Type B pancreatic cell (in vitro differentiated cells): ENCODE measurements around the gene CDHR1. TPM values are rescaled to one million over a fixed set of nuclear protein-coding genes. Genes with fewer than 3 reads are reported as not detected.

Source experiments
- DNase-seq: peaks from one replicate; pipeline ENCODE4 v3.0.0; 2021; ENCODE audit warnings: mixed read lengths; ENCODE audit not compliant: unreplicated experiment; ENCODE audit errors: extremely low spot score
- H3K27ac Mint-ChIP-seq: 2 replicates; pipeline ENCODE4 v1.8.0; 2021; ENCODE audit warnings: mild to moderate bottlenecking, mixed read lengths
- H3K27me3 Mint-ChIP-seq: 2 replicates; pipeline ENCODE4 v1.8.0; 2021; ENCODE audit warnings: mixed read lengths
- H3K36me3 Mint-ChIP-seq: 2 replicates; pipeline ENCODE4 v1.8.0; 2021; ENCODE audit warnings: mixed read lengths
- H3K4me1 Mint-ChIP-seq: one replicate; pipeline ENCODE4 v1.8.0; 2021; ENCODE audit warnings: mixed read lengths; ENCODE audit not compliant: unreplicated experiment
- H3K4me3 Mint-ChIP-seq: 2 replicates; pipeline ENCODE4 v1.8.0; 2021; ENCODE audit warnings: mild to moderate bottlenecking, mixed read lengths
- H3K9me3 Mint-ChIP-seq: 2 replicates; pipeline ENCODE4 v1.8.0; 2021; ENCODE audit warnings: mixed read lengths
- CTCF ChIP-seq: fragments of 200-600 bp; sonication (generic); conservative IDR thresholded peaks from 2 replicates; pipeline ENCODE4 v1.5.0; 2021; ENCODE audit warnings: antibody characterized with exemption, mild to moderate bottlenecking
- total RNA-seq: library from RNA; stranded (reverse); gene quantifications from 2 replicates; pipeline ENCODE4 v1.2.1, GENCODE V29; 2021; ENCODE audit warnings: low replicate concordance

Gene CDHR1
- total RNA-seq, 1 donor from 2014 or later: 0.41 TPM

- Mint-ChIP-seq H3K36me3 (no peaks in the 10 kb centered on the region), H3K27me3 (peaks cover 46% of the 10 kb centered on the region)
- DNase-seq: no peak
These were observed 31.3 kb downstream of the CDHR1 start, which contains the start of gene LRIT2 for GRCh38 chr10:84225427-84226173. TSS of gene LRIT2 (minus strand) at chr10:84225544. CDS start at chr10:84225520, 24 bp downstream.

GRCh38 chr10:84226616-84227015 lies 32.3 kb downstream of the CDHR1 start:
- no peaks in the 10 kb centered on the region for H3K9me3 Mint-ChIP-seq
- no peak for DNase-seq
- TF ChIP-seq CTCF: no peak
- no peaks in the 10 kb centered on the region for H3K4me1 Mint-ChIP-seq
- no peak overlapping the region for H3K4me3 Mint-ChIP-seq
- H3K36me3 Mint-ChIP-seq: no peaks in the 10 kb centered on the region
- no peak overlapping the region for H3K27ac Mint-ChIP-seq
- peaks cover 53% of the 10 kb centered on the region for H3K27me3 Mint-ChIP-seq

More at GRCh38 chr10:84225427-84226173, 31.3 kb downstream of the CDHR1 start, which contains the start of gene LRIT2:
- Mint-ChIP-seq H3K4me3 (no peak within 1 kb of the TSS), H3K9me3 (no peaks in the 10 kb centered on the region), H3K27ac (no peak within 1 kb of the TSS), H3K4me1 (no peaks in the 10 kb centered on the region)
- TF ChIP-seq CTCF: no peak

GRCh38 chr10:84227810-84228209 lies 33.5 kb downstream of the CDHR1 start:
- H3K4me3 Mint-ChIP-seq: no peak overlapping the region
- peaks cover 54% of the 10 kb centered on the region for H3K27me3 Mint-ChIP-seq
- H3K9me3 Mint-ChIP-seq: no peaks in the 10 kb centered on the region
- H3K36me3 Mint-ChIP-seq: no peaks in the 10 kb centered on the region
- no peaks in the 10 kb centered on the region for H3K4me1 Mint-ChIP-seq
- no peak for DNase-seq
- H3K27ac Mint-ChIP-seq: no peak overlapping the region
- TF ChIP-seq CTCF: no peak

- Mint-ChIP-seq H3K4me3 (no peak overlapping the region), H3K27me3 (peaks cover 49% of the 10 kb centered on the region), H3K9me3 (no peaks in the 10 kb centered on the region)
These were observed 36.0 kb downstream of the CDHR1 start for GRCh38 chr10:84230359-84230758.

GRCh38 chr10:84232376-84232775 lies 38.0 kb downstream of the CDHR1 start:
- no peak overlapping the region for H3K27ac Mint-ChIP-seq
- no peaks in the 10 kb centered on the region for H3K36me3 Mint-ChIP-seq
- H3K9me3 Mint-ChIP-seq: no peaks in the 10 kb centered on the region
- H3K4me1 Mint-ChIP-seq: no peaks in the 10 kb centered on the region
- peaks cover 46% of the 10 kb centered on the region for H3K27me3 Mint-ChIP-seq
- H3K4me3 Mint-ChIP-seq: no peak overlapping the region
- no peak for DNase-seq
- TF ChIP-seq CTCF: no peak

More at GRCh38 chr10:84230359-84230758, 36.0 kb downstream of the CDHR1 start:
- Mint-ChIP-seq H3K27ac (no peak overlapping the region), H3K36me3 (no peaks in the 10 kb centered on the region), H3K4me1 (no peaks in the 10 kb centered on the region)
- no peak for DNase-seq
- TF ChIP-seq CTCF: no peak
